Measurements from ENCODE around the gene EEF1B2. TPM values are rescaled to one million over a fixed set of nuclear protein-coding genes. Genes with fewer than 3 reads are reported as not detected.

The EEF1B2 gene
- 100 to 1,000 TPM; 351 to 658 (median 504) TPM for total RNA-seq
- polyA plus RNA-seq, result 1,000 to 10,000 TPM; 1,430 to 1,930 (median 1,673) TPM
- long read RNA-seq, donor 1, transcript EEF1B2-211 (2 exons, 587 nt), result minor isoform, 9 of 449 reads
- long read RNA-seq, donor 1, transcript EEF1B2-201 (7 exons, 844 nt), result minor isoform, 13 of 449 reads
- long read RNA-seq, donor 1, transcript EEF1B2-203 (6 exons, 1,098 nt), result major isoform, 355 of 449 reads
- long read RNA-seq, donor 1, transcript EEF1B2-209 (2 exons, 1,025 nt), result minor isoform, 6 of 449 reads
- long read RNA-seq, donor 1, partial matches to known transcripts, result 53 of 449 reads
- long read RNA-seq, donor 1, other reads (novel, unspliced or antisense), result 11 of 449 reads
- long read RNA-seq, donor 2, transcript EEF1B2-201 (7 exons, 844 nt), result minor isoform, 14 of 446 reads
- long read RNA-seq, donor 2, transcript EEF1B2-203 (6 exons, 1,098 nt), result major isoform, 372 of 446 reads
- long read RNA-seq, donor 2, partial matches to known transcripts, result 52 of 446 reads
- long read RNA-seq, donor 2, other reads (novel, unspliced or antisense), result 0 of 446 reads

DNA sequence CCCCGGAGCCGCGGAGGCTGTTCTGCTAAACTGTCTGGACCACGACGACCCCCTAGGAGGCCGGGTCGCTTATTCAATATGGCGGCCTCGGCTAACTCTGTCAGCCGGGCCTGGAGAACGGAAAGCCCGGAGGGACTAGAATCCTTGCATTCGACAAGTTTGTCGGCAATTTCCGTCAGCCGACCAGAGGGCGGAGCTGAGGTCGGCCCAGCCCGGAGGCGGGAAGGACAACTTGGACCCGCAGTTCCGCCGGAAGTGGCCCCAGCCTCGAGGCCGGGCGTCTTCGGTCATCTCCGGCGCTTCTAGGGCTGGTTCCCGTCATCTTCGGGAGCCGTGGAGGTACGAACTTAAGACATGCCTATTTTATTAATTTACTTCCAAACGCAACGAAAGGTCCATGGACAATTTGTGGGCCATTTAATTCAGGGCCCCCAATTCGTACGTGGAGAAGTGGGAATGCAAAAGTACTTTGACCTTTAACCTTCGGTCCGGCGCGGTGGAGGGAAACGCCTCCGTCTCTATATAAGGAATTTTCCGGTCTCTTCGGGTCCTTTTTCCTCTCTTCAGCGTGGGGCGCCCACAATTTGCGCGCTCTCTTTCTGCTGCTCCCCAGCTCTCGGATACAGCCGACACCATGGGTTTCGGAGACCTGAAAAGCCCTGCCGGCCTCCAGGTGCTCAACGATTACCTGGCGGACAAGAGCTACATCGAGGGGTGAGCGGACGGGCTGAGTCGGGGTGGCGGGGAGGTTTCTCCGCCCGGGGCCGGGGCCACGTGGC is at the start of gene EEF1B2, which contains the start of gene NDUFS1:
Gene EEF1B2, plus strand, starts transcription at position 550 of the 779 bp plus-strand sequence. Its CDS starts 85 bp downstream, at position 635.
Gene NDUFS1, minus strand, starts transcription at position 99 of the 779 bp plus-strand sequence. CDS start 5,766 bp downstream, outside the sequence.
- H3K4me1 ChIP-seq, result peaks cover 31 to 88% (median 66%) of the 10 kb centered on the region in 6 donors
- intact Hi-C loops (cut with DNase I; ENCODE audit: low total_unique reads), result loop anchor here (10.0 kb wide), 2 partner anchors 75 to 105 kb away; partner anchors contain the start of gene INO80D
- H3K27ac ChIP-seq, result peak within 1 kb of the TSS; percentile 72 to 95 (median 94)
- no peaks in the 10 kb centered on the region for H3K9me3 ChIP-seq
- peak within 1 kb of the TSS; percentile 53 to 98 (median 88) for H3K4me3 ChIP-seq
- H3K27me3 ChIP-seq (replicated peaks in 1 of 7), result no peaks in the 10 kb centered on the region
- DNase-seq, result peak; percentile 100
- TF ChIP-seq POLR2AphosphoS5 (IDR thresholded peaks at IDR 0.05) (peak; percentile 85 to 94 (median 91)), POLR2A (IDR thresholded peaks at IDR 0.05) (peak in 1 of 3 donors; percentile 8)
- TF ChIP-seq, protein P1, sequence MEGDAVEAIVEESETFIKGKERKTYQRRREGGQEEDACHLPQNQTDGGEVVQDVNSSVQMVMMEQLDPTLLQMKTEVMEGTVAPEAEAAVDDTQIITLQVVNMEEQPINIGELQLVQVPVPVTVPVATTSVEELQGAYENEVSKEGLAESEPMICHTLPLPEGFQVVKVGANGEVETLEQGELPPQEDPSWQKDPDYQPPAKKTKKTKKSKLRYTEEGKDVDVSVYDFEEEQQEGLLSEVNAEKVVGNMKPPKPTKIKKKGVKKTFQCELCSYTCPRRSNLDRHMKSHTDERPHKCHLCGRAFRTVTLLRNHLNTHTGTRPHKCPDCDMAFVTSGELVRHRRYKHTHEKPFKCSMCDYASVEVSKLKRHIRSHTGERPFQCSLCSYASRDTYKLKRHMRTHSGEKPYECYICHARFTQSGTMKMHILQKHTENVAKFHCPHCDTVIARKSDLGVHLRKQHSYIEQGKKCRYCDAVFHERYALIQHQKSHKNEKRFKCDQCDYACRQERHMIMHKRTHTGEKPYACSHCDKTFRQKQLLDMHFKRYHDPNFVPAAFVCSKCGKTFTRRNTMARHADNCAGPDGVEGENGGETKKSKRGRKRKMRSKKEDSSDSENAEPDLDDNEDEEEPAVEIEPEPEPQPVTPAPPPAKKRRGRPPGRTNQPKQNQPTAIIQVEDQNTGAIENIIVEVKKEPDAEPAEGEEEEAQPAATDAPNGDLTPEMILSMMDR (IDR thresholded peaks at IDR 0.05 in 8 of 11, conservative IDR thresholded peaks at IDR 0.05 in 3 of 11), result peak in 4 of 11 experiments; percentile 3 to 43 (median 17)
- 0 to 1% (median 0%) methylated on average over 48 to 64 of the region's 64 CpGs for WGBS, 5 donors
- peaks cover 0 to 57% (median 28%) of the 10 kb centered on the region in 6 donors for H3K36me3 ChIP-seq

DNA sequence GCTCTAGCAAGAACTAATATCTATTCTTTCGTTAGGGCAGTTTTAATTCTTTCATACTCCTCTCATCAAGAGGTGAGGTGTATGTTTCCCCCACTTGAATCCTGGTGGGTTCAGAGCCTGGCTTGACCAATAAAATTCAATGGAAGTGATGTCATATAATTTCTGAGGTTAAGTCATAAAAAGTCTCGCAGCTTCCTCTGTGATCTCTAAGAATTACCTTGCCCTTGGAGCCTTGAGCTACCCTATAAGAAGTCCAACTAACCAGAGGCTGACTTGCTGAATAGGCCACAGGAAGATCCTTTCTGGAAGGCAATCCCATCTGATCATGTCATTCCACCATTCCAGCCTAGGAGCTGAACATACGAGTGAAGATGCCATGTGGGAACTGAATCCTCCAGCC is 47.6 kb upstream of the EEF1B2 start:
- Histone ChIP-seq H3K4me3 (no peak overlapping the region), H3K9me3 (peaks cover 0 to 13% (median 4%) of the 10 kb centered on the region in 8 donors), H3K27me3 (replicated peaks in 1 of 7) (no peaks in the 10 kb centered on the region), H3K4me1 (no peaks in the 10 kb centered on the region), H3K27ac (no peak overlapping the region), H3K36me3 (peaks cover 0 to 34% (median 0%) of the 10 kb centered on the region in 6 donors)
- DNase-seq, result no peak
- intact Hi-C loops (cut with DNase I; ENCODE audit: low total_unique reads), result no loop called here
- WGBS, 5 donors, result 87 to 98% (median 95%) methylated on average over 3 of the region's 3 CpGs
- no peak for TF ChIP-seq POLR2AphosphoS5 (IDR thresholded peaks at IDR 0.05)
- no peak for TF ChIP-seq POLR2A (IDR thresholded peaks at IDR 0.05)
- TF ChIP-seq, protein P1 (IDR thresholded peaks at IDR 0.05 in 8 of 11, conservative IDR thresholded peaks at IDR 0.05 in 3 of 11), result no peak

DNA sequence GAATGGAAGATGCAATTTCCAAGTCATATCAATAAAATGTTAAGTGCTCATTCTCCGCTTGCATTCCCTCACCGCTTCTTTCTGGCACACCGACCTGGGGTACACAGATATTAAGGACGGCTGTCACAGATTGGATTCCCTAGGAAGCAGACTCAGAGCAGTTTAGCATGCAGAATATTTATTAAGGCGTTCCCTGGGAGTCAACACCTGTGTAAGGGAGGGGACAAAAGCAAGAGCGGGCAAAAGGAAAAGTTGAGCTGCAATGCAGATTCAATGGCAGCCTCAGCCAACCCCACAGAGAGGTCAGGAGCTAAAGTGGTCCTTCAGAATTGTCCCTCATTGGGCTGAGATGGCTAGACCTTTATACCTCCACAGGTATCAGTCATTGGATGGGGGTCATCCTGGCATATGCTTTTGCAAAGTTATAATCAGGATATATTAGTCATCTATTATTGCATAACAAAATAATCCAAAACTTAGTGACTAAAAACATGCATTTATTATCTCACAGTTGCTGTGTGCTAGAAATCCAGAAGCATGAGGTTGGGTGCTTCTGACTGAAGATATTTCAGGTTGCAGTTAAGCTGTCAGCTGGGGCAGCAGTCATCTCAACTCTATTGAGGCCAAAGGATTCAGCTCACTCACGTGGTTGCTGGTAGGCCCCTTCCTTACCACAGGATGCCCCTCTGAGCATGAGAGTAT is 46.7 kb upstream of the EEF1B2 start:
- no peaks in the 10 kb centered on the region for H3K4me1 ChIP-seq
- WGBS, 5 donors, result 87 to 92% (median 90%) methylated on average over 7 of the region's 7 CpGs
- intact Hi-C loops (cut with DNase I; ENCODE audit: low total_unique reads), result no loop called here

DNA sequence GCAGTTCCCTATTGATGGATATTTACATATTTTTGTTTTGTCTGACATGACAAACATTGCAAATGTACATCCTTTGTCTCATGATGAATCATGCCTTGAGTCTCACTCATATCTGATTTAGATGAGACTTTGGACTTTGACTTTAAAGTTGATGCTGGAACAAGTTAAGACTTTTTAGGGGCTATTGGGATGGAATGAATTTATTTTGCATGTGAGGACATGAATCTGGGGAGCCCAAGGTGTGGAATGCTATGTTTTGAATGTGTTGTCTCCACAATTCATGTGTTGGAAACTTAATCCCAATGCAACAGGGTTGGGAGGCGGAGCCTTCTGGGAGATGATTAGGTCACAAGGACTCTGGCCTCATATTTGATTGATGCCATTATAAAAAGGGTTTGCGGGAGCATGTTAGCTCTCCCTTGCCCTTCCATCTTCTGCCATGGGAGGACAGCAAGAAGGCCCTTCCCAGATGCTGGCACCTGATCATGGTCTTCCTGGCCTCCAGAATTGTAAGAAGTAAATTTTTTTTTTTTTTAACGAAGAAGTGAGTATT is 44.6 kb upstream of the EEF1B2 start:
- Histone ChIP-seq H3K27ac (no peak overlapping the region), H3K9me3 (peaks cover 0 to 15% (median 5%) of the 10 kb centered on the region in 8 donors), H3K36me3 (peaks cover 0 to 60% (median 9%) of the 10 kb centered on the region in 6 donors), H3K4me3 (no peak overlapping the region), H3K27me3 (replicated peaks in 1 of 7) (no peaks in the 10 kb centered on the region), H3K4me1 (no peaks in the 10 kb centered on the region)
- 94 to 97% (median 96%) methylated on average over 3 of the region's 3 CpGs for WGBS, 5 donors
- TF ChIP-seq POLR2AphosphoS5 (IDR thresholded peaks at IDR 0.05), result no peak
- intact Hi-C loops (cut with DNase I; ENCODE audit: low total_unique reads), result no loop called here
- DNase-seq, result no peak

More for the DNA sequence above, 46.7 kb upstream of the EEF1B2 start:
- Histone ChIP-seq H3K9me3 (peaks cover 0 to 13% (median 4%) of the 10 kb centered on the region in 8 donors), H3K27ac (no peak overlapping the region), H3K4me3 (no peak overlapping the region), H3K27me3 (replicated peaks in 1 of 7) (no peaks in the 10 kb centered on the region), H3K36me3 (peaks cover 0 to 39% (median 0%) of the 10 kb centered on the region in 6 donors)
- TF ChIP-seq POLR2AphosphoS5 (IDR thresholded peaks at IDR 0.05), result no peak
- DNase-seq, result no peak
